Naive thymus-derived CD8-positive, alpha-beta T cell (primary cell): ENCODE data around the gene PLPPR1. TPM values are rescaled to one million over a fixed set of nuclear protein-coding genes. Genes with fewer than 3 reads are reported as not detected.
"Not testable (repeated sequence)": the region's sequence is repeated elsewhere in the genome, so short reads cannot be mapped to it uniquely, and the experiment has no call there.

Experiments
- ATAC-seq, 2 donors: fragments of 150-1000 bp; cut with Tn5 transposase in 1 of 2; sonication (Bioruptor Pico), chemical (Tn5 transposase) in 1 of 2; 1 replicate in 1 of 2; 2 replicates in 1 of 2; pipeline ENCODE4 v1.10.0; 2021; ENCODE audit warnings: mild to moderate bottlenecking in 2 of 2, moderate library complexity in 2 of 2
- POLR2A ChIA-PET: fragments of 350-600 bp; sonication (Branson Sonifier 250); formaldehyde crosslinking; loops from one replicate; lab custom pipeline; 2021; ENCODE audit warnings: antibody characterized with exemption; lab: Charles Lee
- DNase-seq, 10 donors: peaks; one replicate each; pipeline versions ENCODE4 v3.0.0 to v3.0.0-alpha.2; 2020 to 2022
- H3K27ac Mint-ChIP-seq, 10 donors: one replicate each; pipeline ENCODE4 v1.8.0; 2020 to 2022; ENCODE audit warnings: mild to moderate bottlenecking in 10 of 10, mixed read lengths in 10 of 10, moderate library complexity in 4 of 10, inconsistent platforms in 1 of 10
- H3K27me3 Mint-ChIP-seq, 5 donors: one replicate each; pipeline ENCODE4 v1.8.0; 2021 to 2022; ENCODE audit warnings: mixed read lengths in 5 of 5
- H3K36me3 Mint-ChIP-seq, 3 donors: one replicate each; pipeline ENCODE4 v1.8.0; 2020 to 2022; ENCODE audit warnings: mixed read lengths in 3 of 3, mild to moderate bottlenecking in 2 of 3, inconsistent platforms in 1 of 3
- H3K4me1 Mint-ChIP-seq, 4 donors: one replicate each; pipeline ENCODE4 v1.8.0; 2021 to 2022; ENCODE audit warnings: mixed read lengths in 4 of 4
- H3K4me3 Mint-ChIP-seq, 10 donors: one replicate each; pipeline ENCODE4 v1.8.0; 2020 to 2022; ENCODE audit warnings: mild to moderate bottlenecking in 10 of 10, mixed read lengths in 10 of 10, moderate library complexity in 6 of 10, inconsistent platforms in 1 of 10
- H3K9me3 Mint-ChIP-seq, 9 donors: one replicate each; pipeline ENCODE4 v1.8.0; 2020 to 2022; ENCODE audit warnings: mixed read lengths in 9 of 9, mild to moderate bottlenecking in 3 of 9, inconsistent platforms in 1 of 9, moderate library complexity in 1 of 9
- polyA plus RNA-seq, 3 donors: library from polyadenylated mRNA; unstranded; fragments of 300-500 nt; fragmentation: Illumina TruSeq; gene quantifications; one replicate each; pipeline ENCODE4 v1.2.3, GENCODE V29; 2021
- total RNA-seq, 8 experiments: library from RNA in 2 of 8; stranded (reverse) in 2 of 8; gene quantifications; one replicate each; pipeline ENCODE4 v1.2.3 and lab custom pipeline; 2021 to 2026

The PLPPR1 gene
- total and polyA plus RNA-seq, 5 experiments from 2014 or later: not detected

- ATAC-seq (no peak), DNase-seq (no peak)
- Mint-ChIP-seq H3K4me1 (no peaks in the 10 kb centered on the region), H3K36me3 (peaks cover 0 to 4% (median 0%) of the 10 kb centered on the region in 3 donors), H3K27ac (no peak overlapping the region), H3K9me3 (peaks cover 0 to 20% (median 0%) of the 10 kb centered on the region in 9 donors), H3K27me3 (peaks cover 0 to 18% (median 8%) of the 10 kb centered on the region in 5 donors), H3K4me3 (no peak overlapping the region)
- POLR2A ChIA-PET: no interaction called here
Observed at GRCh38 chr9:101097210-101097609, 68.7 kb downstream of the PLPPR1 start.

GRCh38 chr9:101098392-101098791, 69.9 kb downstream of the PLPPR1 start:
- no peak overlapping the region for H3K4me3 Mint-ChIP-seq
- H3K36me3 Mint-ChIP-seq: peaks cover 0 to 4% (median 0%) of the 10 kb centered on the region in 3 donors
- no peaks in the 10 kb centered on the region for H3K4me1 Mint-ChIP-seq
- peaks cover 0 to 16% (median 0%) of the 10 kb centered on the region in 9 donors for H3K9me3 Mint-ChIP-seq
- peaks cover 0 to 18% (median 8%) of the 10 kb centered on the region in 5 donors for H3K27me3 Mint-ChIP-seq
- no peak for DNase-seq
- ATAC-seq: no peak
- H3K27ac Mint-ChIP-seq: no peak overlapping the region
- POLR2A ChIA-PET: no interaction called here

- no peak for DNase-seq
Observed at GRCh38 chr9:101114317-101114716, 85.8 kb downstream of the PLPPR1 start.

GRCh38 chr9:101115102-101115501, 86.6 kb downstream of the PLPPR1 start:
- POLR2A ChIA-PET: no interaction called here
- Mint-ChIP-seq H3K4me1 (no peaks in the 10 kb centered on the region), H3K36me3 (no peaks in the 10 kb centered on the region), H3K4me3 (no peak overlapping the region), H3K9me3 (peaks cover 0 to under 1% (median 0%) of the 10 kb centered on the region in 9 donors), H3K27ac (no peak overlapping the region), H3K27me3 (peaks cover 0 to 9% (median 0%) of the 10 kb centered on the region in 5 donors)
- no peak for DNase-seq
- ATAC-seq: no peak

More at GRCh38 chr9:101114317-101114716, 85.8 kb downstream of the PLPPR1 start:
- no peak for ATAC-seq
- no peaks in the 10 kb centered on the region for H3K4me1 Mint-ChIP-seq
- POLR2A ChIA-PET: no interaction called here
- H3K9me3 Mint-ChIP-seq: peaks cover 0 to 2% (median under 1%) of the 10 kb centered on the region in 9 donors
- no peak overlapping the region for H3K27ac Mint-ChIP-seq
- no peak overlapping the region for H3K4me3 Mint-ChIP-seq
- no peaks in the 10 kb centered on the region for H3K36me3 Mint-ChIP-seq
- peaks cover 0 to 9% (median 0%) of the 10 kb centered on the region in 5 donors for H3K27me3 Mint-ChIP-seq

GRCh38 chr9:101117161-101117560, 88.6 kb downstream of the PLPPR1 start:
- Mint-ChIP-seq H3K36me3 (no peaks in the 10 kb centered on the region), H3K4me1 (no peaks in the 10 kb centered on the region), H3K27me3 (peaks cover 0 to 9% (median 0%) of the 10 kb centered on the region in 5 donors), H3K4me3 (no peak overlapping the region), H3K9me3 (no peaks in the 10 kb centered on the region), H3K27ac (no peak overlapping the region)
- ATAC-seq: no peak
- DNase-seq: no peak
- POLR2A ChIA-PET: no interaction called here

- peaks cover 0 to 4% (median 0%) of the 10 kb centered on the region in 3 donors for H3K36me3 Mint-ChIP-seq
- POLR2A ChIA-PET: no interaction called here
- H3K4me1 Mint-ChIP-seq: no peaks in the 10 kb centered on the region
- H3K27me3 Mint-ChIP-seq: peaks cover 0 to 4% (median 0%) of the 10 kb centered on the region in 5 donors
- no peak overlapping the region for H3K27ac Mint-ChIP-seq
- no peak for DNase-seq
- H3K4me3 Mint-ChIP-seq: no peak overlapping the region
- H3K9me3 Mint-ChIP-seq: peaks cover 0 to 9% (median 4%) of the 10 kb centered on the region in 9 donors
- no peak for ATAC-seq
Observed at GRCh38 chr9:101119206-101119819, 90.8 kb downstream of the PLPPR1 start.

- DNase-seq (no peak), ATAC-seq (no peak)
- H3K4me1 Mint-ChIP-seq: no peaks in the 10 kb centered on the region
- H3K4me3 Mint-ChIP-seq: no peak overlapping the region
- peaks cover 0 to 5% (median 0%) of the 10 kb centered on the region in 3 donors for H3K36me3 Mint-ChIP-seq
- peaks cover 0 to 18% (median 8%) of the 10 kb centered on the region in 9 donors for H3K9me3 Mint-ChIP-seq
- POLR2A ChIA-PET: no interaction called here
- H3K27ac Mint-ChIP-seq: no peak overlapping the region
- H3K27me3 Mint-ChIP-seq: peaks cover 0 to 3% (median 0%) of the 10 kb centered on the region in 5 donors
Observed at GRCh38 chr9:101121836-101122399, 93.4 kb downstream of the PLPPR1 start.

- POLR2A ChIA-PET: no interaction called here
- H3K36me3 Mint-ChIP-seq: peaks cover 0 to 9% (median 0%) of the 10 kb centered on the region in 3 donors
- H3K4me1 Mint-ChIP-seq: no peaks in the 10 kb centered on the region
- H3K27me3 Mint-ChIP-seq: peaks cover 0 to 10% (median 0%) of the 10 kb centered on the region in 5 donors
- ATAC-seq: no peak
- H3K4me3 Mint-ChIP-seq: no peak overlapping the region
- H3K27ac Mint-ChIP-seq: no peak overlapping the region
- DNase-seq: no peak
- peaks cover 0 to 31% (median 11%) of the 10 kb centered on the region in 9 donors for H3K9me3 Mint-ChIP-seq
Observed at GRCh38 chr9:101126556-101126955, 98.0 kb downstream of the PLPPR1 start.

- DNase-seq, H3K36me3 Mint-ChIP-seq, ATAC-seq, H3K4me3 Mint-ChIP-seq, H3K4me1 Mint-ChIP-seq, POLR2A ChIA-PET, H3K27ac Mint-ChIP-seq, H3K27me3 Mint-ChIP-seq: not testable (repeated sequence)
- H3K9me3 Mint-ChIP-seq: peaks cover 0 to 31% (median 11%) of the 10 kb centered on the region in 9 donors
Observed at GRCh38 chr9:101127369-101127768, 98.8 kb downstream of the PLPPR1 start.

- H3K27ac Mint-ChIP-seq: no peak overlapping the region
Observed at GRCh38 chr9:101128623-101129022, 100.1 kb downstream of the PLPPR1 start.

GRCh38 chr9:101130054-101130453, 101.5 kb downstream of the PLPPR1 start:
- POLR2A ChIA-PET: no interaction called here
- Mint-ChIP-seq H3K27me3 (peaks cover 0 to 10% (median 2%) of the 10 kb centered on the region in 5 donors), H3K4me1 (no peaks in the 10 kb centered on the region), H3K27ac (no peak overlapping the region), H3K4me3 (no peak overlapping the region), H3K36me3 (peaks cover 0 to 5% (median 0%) of the 10 kb centered on the region in 3 donors), H3K9me3 (peaks cover 0 to 25% (median 5%) of the 10 kb centered on the region in 9 donors)
- DNase-seq: no peak
- ATAC-seq: no peak

More at GRCh38 chr9:101128623-101129022, 100.1 kb downstream of the PLPPR1 start:
- Mint-ChIP-seq H3K4me3 (no peak overlapping the region), H3K4me1 (no peaks in the 10 kb centered on the region), H3K36me3 (peaks cover 0 to 5% (median 0%) of the 10 kb centered on the region in 3 donors), H3K27me3 (peaks cover 0 to 10% (median 0%) of the 10 kb centered on the region in 5 donors), H3K9me3 (peaks cover 0 to 31% (median 5%) of the 10 kb centered on the region in 9 donors)
- DNase-seq: no peak
- no peak for ATAC-seq
- POLR2A ChIA-PET: no interaction called here

- ATAC-seq (no peak), DNase-seq (no peak)
- POLR2A ChIA-PET: no interaction called here
- Mint-ChIP-seq H3K36me3 (peaks cover 0 to 5% (median 0%) of the 10 kb centered on the region in 3 donors), H3K27me3 (peaks cover 0 to 20% (median 5%) of the 10 kb centered on the region in 5 donors), H3K4me1 (no peaks in the 10 kb centered on the region), H3K9me3 (peaks cover 0 to 19% (median 4%) of the 10 kb centered on the region in 9 donors), H3K4me3 (no peak overlapping the region), H3K27ac (no peak overlapping the region)
Observed at GRCh38 chr9:101131326-101131725, 102.8 kb downstream of the PLPPR1 start.

GRCh38 chr9:101132801-101133200, 104.3 kb downstream of the PLPPR1 start:
- no peak for DNase-seq
- H3K4me3 Mint-ChIP-seq: no peak overlapping the region
- POLR2A ChIA-PET: no interaction called here
- H3K27me3 Mint-ChIP-seq: peaks cover 2 to 23% (median 7%) of the 10 kb centered on the region in 5 donors
- H3K36me3 Mint-ChIP-seq: no peaks in the 10 kb centered on the region
- ATAC-seq: no peak
- no peaks in the 10 kb centered on the region for H3K4me1 Mint-ChIP-seq
- H3K27ac Mint-ChIP-seq: no peak overlapping the region
- peaks cover 0 to 4% (median 0%) of the 10 kb centered on the region in 9 donors for H3K9me3 Mint-ChIP-seq
